Measurements from ENCODE around the gene PLPP6. TPM values are rescaled to one million over a fixed set of nuclear protein-coding genes. Genes with fewer than 3 reads are reported as not detected.

The PLPP6 gene
- total and polyA plus RNA-seq, 2 of the 8 experiments (the other 6 are each of a cell fraction or from before 2014, with no cell fraction given) = 11.8 to 13.3 TPM

DNA sequence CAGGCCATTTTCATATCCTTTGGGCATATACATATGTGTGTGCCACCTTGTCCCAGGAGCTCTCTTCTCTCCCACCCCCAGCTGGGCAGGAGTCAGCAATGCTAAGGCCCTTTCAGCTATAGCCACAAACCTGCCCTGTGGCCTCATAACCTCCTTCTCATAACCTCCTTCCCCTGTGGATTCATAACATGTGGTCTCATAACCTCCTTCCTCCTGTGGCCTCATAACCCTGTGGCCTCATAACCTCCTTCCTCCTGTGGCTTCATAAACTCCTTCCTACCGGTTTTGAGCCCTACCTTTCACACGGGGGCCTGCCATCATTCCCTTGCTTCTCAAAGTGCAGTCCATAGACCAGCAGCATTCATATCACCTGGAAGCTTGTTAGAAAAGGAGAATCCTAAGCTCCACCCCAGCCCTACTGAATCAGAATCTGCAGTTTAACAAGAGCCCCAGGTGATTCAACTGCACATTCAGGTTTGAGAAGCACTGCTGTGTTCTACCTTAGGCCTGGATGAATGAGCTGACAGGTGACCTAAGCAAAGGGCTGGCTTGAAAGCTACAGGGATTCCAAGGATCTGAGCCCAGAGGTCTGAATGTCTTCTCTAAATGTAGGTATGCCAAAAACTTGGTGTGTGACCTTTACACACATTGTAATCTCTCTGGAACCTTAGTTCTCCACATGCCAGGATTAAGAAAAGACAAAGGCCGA lies 41.9 kb upstream of the PLPP6 start (continued):
- TF ChIP-seq, protein P1, sequence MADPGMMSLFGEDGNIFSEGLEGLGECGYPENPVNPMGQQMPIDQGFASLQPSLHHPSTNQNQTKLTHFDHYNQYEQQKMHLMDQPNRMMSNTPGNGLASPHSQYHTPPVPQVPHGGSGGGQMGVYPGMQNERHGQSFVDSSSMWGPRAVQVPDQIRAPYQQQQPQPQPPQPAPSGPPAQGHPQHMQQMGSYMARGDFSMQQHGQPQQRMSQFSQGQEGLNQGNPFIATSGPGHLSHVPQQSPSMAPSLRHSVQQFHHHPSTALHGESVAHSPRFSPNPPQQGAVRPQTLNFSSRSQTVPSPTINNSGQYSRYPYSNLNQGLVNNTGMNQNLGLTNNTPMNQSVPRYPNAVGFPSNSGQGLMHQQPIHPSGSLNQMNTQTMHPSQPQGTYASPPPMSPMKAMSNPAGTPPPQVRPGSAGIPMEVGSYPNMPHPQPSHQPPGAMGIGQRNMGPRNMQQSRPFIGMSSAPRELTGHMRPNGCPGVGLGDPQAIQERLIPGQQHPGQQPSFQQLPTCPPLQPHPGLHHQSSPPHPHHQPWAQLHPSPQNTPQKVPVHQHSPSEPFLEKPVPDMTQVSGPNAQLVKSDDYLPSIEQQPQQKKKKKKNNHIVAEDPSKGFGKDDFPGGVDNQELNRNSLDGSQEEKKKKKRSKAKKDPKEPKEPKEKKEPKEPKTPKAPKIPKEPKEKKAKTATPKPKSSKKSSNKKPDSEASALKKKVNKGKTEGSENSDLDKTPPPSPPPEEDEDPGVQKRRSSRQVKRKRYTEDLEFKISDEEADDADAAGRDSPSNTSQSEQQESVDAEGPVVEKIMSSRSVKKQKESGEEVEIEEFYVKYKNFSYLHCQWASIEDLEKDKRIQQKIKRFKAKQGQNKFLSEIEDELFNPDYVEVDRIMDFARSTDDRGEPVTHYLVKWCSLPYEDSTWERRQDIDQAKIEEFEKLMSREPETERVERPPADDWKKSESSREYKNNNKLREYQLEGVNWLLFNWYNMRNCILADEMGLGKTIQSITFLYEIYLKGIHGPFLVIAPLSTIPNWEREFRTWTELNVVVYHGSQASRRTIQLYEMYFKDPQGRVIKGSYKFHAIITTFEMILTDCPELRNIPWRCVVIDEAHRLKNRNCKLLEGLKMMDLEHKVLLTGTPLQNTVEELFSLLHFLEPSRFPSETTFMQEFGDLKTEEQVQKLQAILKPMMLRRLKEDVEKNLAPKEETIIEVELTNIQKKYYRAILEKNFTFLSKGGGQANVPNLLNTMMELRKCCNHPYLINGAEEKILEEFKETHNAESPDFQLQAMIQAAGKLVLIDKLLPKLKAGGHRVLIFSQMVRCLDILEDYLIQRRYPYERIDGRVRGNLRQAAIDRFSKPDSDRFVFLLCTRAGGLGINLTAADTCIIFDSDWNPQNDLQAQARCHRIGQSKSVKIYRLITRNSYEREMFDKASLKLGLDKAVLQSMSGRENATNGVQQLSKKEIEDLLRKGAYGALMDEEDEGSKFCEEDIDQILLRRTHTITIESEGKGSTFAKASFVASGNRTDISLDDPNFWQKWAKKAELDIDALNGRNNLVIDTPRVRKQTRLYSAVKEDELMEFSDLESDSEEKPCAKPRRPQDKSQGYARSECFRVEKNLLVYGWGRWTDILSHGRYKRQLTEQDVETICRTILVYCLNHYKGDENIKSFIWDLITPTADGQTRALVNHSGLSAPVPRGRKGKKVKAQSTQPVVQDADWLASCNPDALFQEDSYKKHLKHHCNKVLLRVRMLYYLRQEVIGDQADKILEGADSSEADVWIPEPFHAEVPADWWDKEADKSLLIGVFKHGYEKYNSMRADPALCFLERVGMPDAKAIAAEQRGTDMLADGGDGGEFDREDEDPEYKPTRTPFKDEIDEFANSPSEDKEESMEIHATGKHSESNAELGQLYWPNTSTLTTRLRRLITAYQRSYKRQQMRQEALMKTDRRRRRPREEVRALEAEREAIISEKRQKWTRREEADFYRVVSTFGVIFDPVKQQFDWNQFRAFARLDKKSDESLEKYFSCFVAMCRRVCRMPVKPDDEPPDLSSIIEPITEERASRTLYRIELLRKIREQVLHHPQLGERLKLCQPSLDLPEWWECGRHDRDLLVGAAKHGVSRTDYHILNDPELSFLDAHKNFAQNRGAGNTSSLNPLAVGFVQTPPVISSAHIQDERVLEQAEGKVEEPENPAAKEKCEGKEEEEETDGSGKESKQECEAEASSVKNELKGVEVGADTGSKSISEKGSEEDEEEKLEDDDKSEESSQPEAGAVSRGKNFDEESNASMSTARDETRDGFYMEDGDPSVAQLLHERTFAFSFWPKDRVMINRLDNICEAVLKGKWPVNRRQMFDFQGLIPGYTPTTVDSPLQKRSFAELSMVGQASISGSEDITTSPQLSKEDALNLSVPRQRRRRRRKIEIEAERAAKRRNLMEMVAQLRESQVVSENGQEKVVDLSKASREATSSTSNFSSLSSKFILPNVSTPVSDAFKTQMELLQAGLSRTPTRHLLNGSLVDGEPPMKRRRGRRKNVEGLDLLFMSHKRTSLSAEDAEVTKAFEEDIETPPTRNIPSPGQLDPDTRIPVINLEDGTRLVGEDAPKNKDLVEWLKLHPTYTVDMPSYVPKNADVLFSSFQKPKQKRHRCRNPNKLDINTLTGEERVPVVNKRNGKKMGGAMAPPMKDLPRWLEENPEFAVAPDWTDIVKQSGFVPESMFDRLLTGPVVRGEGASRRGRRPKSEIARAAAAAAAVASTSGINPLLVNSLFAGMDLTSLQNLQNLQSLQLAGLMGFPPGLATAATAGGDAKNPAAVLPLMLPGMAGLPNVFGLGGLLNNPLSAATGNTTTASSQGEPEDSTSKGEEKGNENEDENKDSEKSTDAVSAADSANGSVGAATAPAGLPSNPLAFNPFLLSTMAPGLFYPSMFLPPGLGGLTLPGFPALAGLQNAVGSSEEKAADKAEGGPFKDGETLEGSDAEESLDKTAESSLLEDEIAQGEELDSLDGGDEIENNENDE (IDR thresholded peaks at IDR 0.05; ENCODE audit: insufficient replicate concordance, low read length) = no peak
- TF ChIP-seq, protein P2, sequence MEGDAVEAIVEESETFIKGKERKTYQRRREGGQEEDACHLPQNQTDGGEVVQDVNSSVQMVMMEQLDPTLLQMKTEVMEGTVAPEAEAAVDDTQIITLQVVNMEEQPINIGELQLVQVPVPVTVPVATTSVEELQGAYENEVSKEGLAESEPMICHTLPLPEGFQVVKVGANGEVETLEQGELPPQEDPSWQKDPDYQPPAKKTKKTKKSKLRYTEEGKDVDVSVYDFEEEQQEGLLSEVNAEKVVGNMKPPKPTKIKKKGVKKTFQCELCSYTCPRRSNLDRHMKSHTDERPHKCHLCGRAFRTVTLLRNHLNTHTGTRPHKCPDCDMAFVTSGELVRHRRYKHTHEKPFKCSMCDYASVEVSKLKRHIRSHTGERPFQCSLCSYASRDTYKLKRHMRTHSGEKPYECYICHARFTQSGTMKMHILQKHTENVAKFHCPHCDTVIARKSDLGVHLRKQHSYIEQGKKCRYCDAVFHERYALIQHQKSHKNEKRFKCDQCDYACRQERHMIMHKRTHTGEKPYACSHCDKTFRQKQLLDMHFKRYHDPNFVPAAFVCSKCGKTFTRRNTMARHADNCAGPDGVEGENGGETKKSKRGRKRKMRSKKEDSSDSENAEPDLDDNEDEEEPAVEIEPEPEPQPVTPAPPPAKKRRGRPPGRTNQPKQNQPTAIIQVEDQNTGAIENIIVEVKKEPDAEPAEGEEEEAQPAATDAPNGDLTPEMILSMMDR (IDR thresholded peaks at IDR 0.05; ENCODE audit: control extremely low read depth in 1 of 3, insufficient read depth in 1 of 3, low read depth in 1 of 3, low read length in 3 of 3) = no peak
- no peak for TF ChIP-seq SP4 (IDR thresholded peaks at IDR 0.05; ENCODE audit: low read length)
- TF ChIP-seq, protein P3, sequence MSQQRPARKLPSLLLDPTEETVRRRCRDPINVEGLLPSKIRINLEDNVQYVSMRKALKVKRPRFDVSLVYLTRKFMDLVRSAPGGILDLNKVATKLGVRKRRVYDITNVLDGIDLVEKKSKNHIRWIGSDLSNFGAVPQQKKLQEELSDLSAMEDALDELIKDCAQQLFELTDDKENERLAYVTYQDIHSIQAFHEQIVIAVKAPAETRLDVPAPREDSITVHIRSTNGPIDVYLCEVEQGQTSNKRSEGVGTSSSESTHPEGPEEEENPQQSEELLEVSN (IDR thresholded peaks at IDR 0.05) = no peak

All from H1 (cell line).